Psoas muscle (tissue), 8 donors: ENCODE results near the gene CYP2C9. TPM values are rescaled to one million over a fixed set of nuclear protein-coding genes. Genes with fewer than 3 reads are reported as not detected.

Experiments used
- ATAC-seq, 4 donors: fragments of 200-7000 bp; cut with Tn5 transposase; one replicate each; pipeline ENCODE4 v1.9.1; 2020; ENCODE audit warnings: moderate library complexity in 3 of 4, mild to moderate bottlenecking in 2 of 4
- DNase-seq, 2 donors: peaks; one replicate each; pipeline ENCODE4 v3.0.0-alpha.2; 2020
- H3K27ac ChIP-seq: fragments of 200-600 bp; one replicate; pipeline ENCODE4 v1.8.0; 2022
- H3K27me3 ChIP-seq, 3 donors: fragments of 200-600 bp in 1 of 3; one replicate each; pipeline versions ENCODE4 v1.6.1 to v1.8.0; 2013 to 2022; ENCODE audit warnings: low read length in 2 of 3, mild to moderate bottlenecking in 2 of 3, moderate library complexity in 1 of 3; ENCODE audit not compliant: insufficient read depth in 3 of 3
- H3K36me3 ChIP-seq, 2 donors: fragments of 200-600 bp in 1 of 2; one replicate each; pipeline versions ENCODE4 v1.6.1 to v1.8.0; 2013 to 2022; ENCODE audit warnings: low read depth in 1 of 2, mild to moderate bottlenecking in 1 of 2, moderate library complexity in 1 of 2; ENCODE audit not compliant: insufficient read depth in 1 of 2
- H3K4me1 ChIP-seq: fragments of 200-600 bp; one replicate; pipeline ENCODE4 v1.8.0; 2022
- H3K4me3 ChIP-seq: fragments of 200-600 bp; one replicate; pipeline ENCODE4 v1.8.0; 2022; ENCODE audit warnings: mild to moderate bottlenecking
- H3K9me3 ChIP-seq: fragments of 200-600 bp; one replicate; pipeline ENCODE4 v1.8.0; 2022
- CTCF ChIP-seq: fragments of 200-600 bp; IDR thresholded peaks from one replicate; pipeline ENCODE4 v1.8.0; 2022; ENCODE audit warnings: antibody characterized with exemption
- WGBS, 3 donors: extraction: QIAGEN DNeasy Blood & Tissue Kit; methylation state at CpG; one replicate each; pipeline versions ENCODE4 v1.1.6 to v1.1.7; 2013; 5-methylcytosine and 5-hydroxymethylcytosine counted together
- intact Hi-C, 2 donors: fragments of 100-400 bp; cut with DNase I; formaldehyde crosslinking; loops; one replicate each; pipeline versions ENCODE4 v1.11.0 to v1.14.2; 2022
- polyA plus RNA-seq, 3 donors: library from polyadenylated mRNA; stranded (reverse); fragments of 200-250 nt; gene quantifications; one replicate each; pipeline ENCODE4 v1.2.3, GENCODE V29; 2013
- total RNA-seq, 4 donors: library from RNA; stranded (reverse); fragmentation: NEBNext Ultra II Directional in 2 of 4; extraction: Animal tissue kit (Norgen Biotek cat#: 25700) in 2 of 4; gene quantifications; one replicate each; pipeline versions ENCODE4 v1.2.1 to v1.2.4, GENCODE V29; 2021 to 2023
- donor health status: healthy with polysubstance abuse.
- donor health status: DM: no; HTN: no; CAD: no; lungs with moderate emphysema.
- donor health status: Bipolar disorder and iron deficiency.
- donor health status: healthy.
- donor health status: DM: yes; HTN: yes; CAD: no.
- donor health status: DM: no; HTN: no; CAD: no.
- donor health status: DM: no; HTN: no; CAD: no.
- donor health status: DM: yes; HTN: yes; CAD: no.

Gene CYP2C9
- total and polyA plus RNA-seq, 7 donors: 0.08 to 0.54 (median 0.26) TPM; not detected in 4

GRCh38 chr10:94997741-94998174 is 59.3 kb downstream of the CYP2C9 start:
- WGBS, 3 donors: 30 to 44% (median 41%) methylated on average over 6 of the region's 6 CpGs
- no peaks in the 10 kb centered on the region for H3K36me3 ChIP-seq

GRCh38 chr10:95026461-95026860 is 88.0 kb downstream of the CYP2C9 start:
- Histone ChIP-seq H3K36me3 (no peaks in the 10 kb centered on the region), H3K27ac (no peak overlapping the region), H3K27me3 (no peaks in the 10 kb centered on the region), H3K4me1 (no peaks in the 10 kb centered on the region), H3K4me3 (no peak overlapping the region), H3K9me3 (no peaks in the 10 kb centered on the region)
- intact Hi-C loops: no loop called here
- no peak for TF ChIP-seq CTCF
- 79 to 94% (median 80%) methylated on average over 2 of the region's 2 CpGs for WGBS, 3 donors
- no peak for DNase-seq
- ATAC-seq: no peak

More at GRCh38 chr10:94997741-94998174, 59.3 kb downstream of the CYP2C9 start:
- intact Hi-C loops: no loop called here
- H3K27ac ChIP-seq: no peak overlapping the region
- no peak for DNase-seq
- H3K27me3 ChIP-seq: no peaks in the 10 kb centered on the region
- no peak for TF ChIP-seq CTCF
- no peak for ATAC-seq
- H3K4me1 ChIP-seq: no peaks in the 10 kb centered on the region
- no peaks in the 10 kb centered on the region for H3K9me3 ChIP-seq
- H3K4me3 ChIP-seq: no peak overlapping the region

GRCh38 chr10:95031656-95032055 is 93.2 kb downstream of the CYP2C9 start:
- no peaks in the 10 kb centered on the region for H3K36me3 ChIP-seq
- no peaks in the 10 kb centered on the region for H3K9me3 ChIP-seq
- DNase-seq (no peak), ATAC-seq (no peak)
- TF ChIP-seq CTCF: no peak
- no peaks in the 10 kb centered on the region for H3K4me1 ChIP-seq
- no peaks in the 10 kb centered on the region for H3K27me3 ChIP-seq
- H3K27ac ChIP-seq: no peak overlapping the region
- no peak overlapping the region for H3K4me3 ChIP-seq
- intact Hi-C loops: no loop called here

GRCh38 chr10:95034401-95034800 is 95.9 kb downstream of the CYP2C9 start:
- no peak for TF ChIP-seq CTCF
- no peak for DNase-seq
- intact Hi-C loops: no loop called here
- WGBS, 3 donors: 91 to 92% (median 91%) methylated on average over 4 of the region's 4 CpGs
- Histone ChIP-seq H3K36me3 (no peaks in the 10 kb centered on the region), H3K27me3 (no peaks in the 10 kb centered on the region), H3K4me1 (no peaks in the 10 kb centered on the region), H3K4me3 (no peak overlapping the region), H3K9me3 (no peaks in the 10 kb centered on the region), H3K27ac (no peak overlapping the region)
- no peak for ATAC-seq
